Bronchial epithelial cell (primary cell): ENCODE data around the gene HPS1. TPM values are rescaled to one million over a fixed set of nuclear protein-coding genes. Genes with fewer than 3 reads are reported as not detected.

Experiments
- DNase-seq: peaks from one replicate; pipeline ENCODE4 v3.0.0-alpha.2; 2010; ENCODE audit warnings: low read depth
- FAIRE-seq: peaks from 2 replicates; lab custom pipeline; 2011; peaks lifted over from hg19 to GRCh38; lab: Jason Lieb, UNC
- H3K27me3 ChIP-seq: 2 replicates; pipeline ENCODE4 v1.5.1; 2011; ENCODE audit warnings: low read length; ENCODE audit not compliant: control insufficient read depth, insufficient read depth
- H3K36me3 ChIP-seq: 2 replicates; pipeline ENCODE4 v1.5.1; 2011; ENCODE audit warnings: low read length; ENCODE audit not compliant: control insufficient read depth, insufficient read depth
- H3K4me3 ChIP-seq: 2 replicates; pipeline ENCODE4 v1.5.1; 2011; ENCODE audit warnings: mild to moderate bottlenecking, low read depth, low read length, control low read depth
- total RNA-seq: library from RNA; depleted of rRNA; stranded (reverse); fragments of >200 nt; gene quantifications from 2 replicates; pipeline ENCODE4 v1.2.1, GENCODE V29; 2014
- TF ChIP-seq, protein P1 (sequence below): IDR thresholded peaks from 2 replicates; pipeline ENCODE4 v1.5.1; 2011; ENCODE audit warnings: mild to moderate bottlenecking, moderate library complexity, low read length, control low read depth, inconsistent platforms; ENCODE audit not compliant: insufficient read depth, severe bottlenecking

The HPS1 gene
- total RNA-seq, 1 donor from 2014 or later = 15.8 TPM

DNA sequence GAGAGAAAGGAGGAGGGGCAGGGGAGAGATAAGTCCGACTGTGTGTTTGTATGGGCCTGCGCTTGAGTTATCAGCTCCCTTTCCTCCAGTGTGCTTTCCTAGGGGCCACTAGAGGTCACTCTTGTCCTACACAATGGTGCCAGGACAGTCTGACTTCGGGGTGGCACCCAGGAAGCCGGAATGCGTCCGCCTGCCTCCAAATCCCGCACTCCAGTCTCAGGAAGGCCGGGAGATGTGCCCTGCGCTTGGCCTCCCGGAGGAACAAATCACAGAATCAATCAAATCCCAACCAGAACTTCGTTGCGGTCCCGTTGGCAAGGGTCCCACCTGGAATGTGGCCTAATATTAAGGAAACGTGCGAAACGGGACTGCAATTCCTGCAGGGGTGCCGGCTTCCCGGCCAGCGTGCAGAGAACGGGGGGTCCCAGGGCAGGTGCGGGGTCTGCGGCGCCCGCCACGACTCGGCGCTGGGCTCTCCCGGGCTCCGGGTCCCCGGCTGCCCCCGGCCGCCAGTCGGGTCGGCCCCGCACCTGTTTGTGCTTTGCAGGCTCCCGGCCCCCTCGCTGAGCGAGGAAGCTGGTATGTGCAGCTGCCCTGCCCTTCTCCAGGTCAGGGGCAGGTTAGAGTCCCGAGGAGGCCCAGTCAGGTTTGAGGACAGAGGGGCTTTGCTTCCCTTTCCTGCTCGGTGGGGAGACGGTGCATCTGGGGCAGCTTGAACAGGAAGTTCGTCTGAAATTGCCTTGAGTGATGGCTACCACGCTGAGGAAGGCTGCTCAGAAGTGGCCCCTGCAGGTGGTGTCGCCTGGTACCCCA is 21.0 kb upstream of the HPS1 start:
- TF ChIP-seq, protein P1, sequence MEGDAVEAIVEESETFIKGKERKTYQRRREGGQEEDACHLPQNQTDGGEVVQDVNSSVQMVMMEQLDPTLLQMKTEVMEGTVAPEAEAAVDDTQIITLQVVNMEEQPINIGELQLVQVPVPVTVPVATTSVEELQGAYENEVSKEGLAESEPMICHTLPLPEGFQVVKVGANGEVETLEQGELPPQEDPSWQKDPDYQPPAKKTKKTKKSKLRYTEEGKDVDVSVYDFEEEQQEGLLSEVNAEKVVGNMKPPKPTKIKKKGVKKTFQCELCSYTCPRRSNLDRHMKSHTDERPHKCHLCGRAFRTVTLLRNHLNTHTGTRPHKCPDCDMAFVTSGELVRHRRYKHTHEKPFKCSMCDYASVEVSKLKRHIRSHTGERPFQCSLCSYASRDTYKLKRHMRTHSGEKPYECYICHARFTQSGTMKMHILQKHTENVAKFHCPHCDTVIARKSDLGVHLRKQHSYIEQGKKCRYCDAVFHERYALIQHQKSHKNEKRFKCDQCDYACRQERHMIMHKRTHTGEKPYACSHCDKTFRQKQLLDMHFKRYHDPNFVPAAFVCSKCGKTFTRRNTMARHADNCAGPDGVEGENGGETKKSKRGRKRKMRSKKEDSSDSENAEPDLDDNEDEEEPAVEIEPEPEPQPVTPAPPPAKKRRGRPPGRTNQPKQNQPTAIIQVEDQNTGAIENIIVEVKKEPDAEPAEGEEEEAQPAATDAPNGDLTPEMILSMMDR = peak; percentile 91
- DNase-seq = peak; percentile 73
- H3K27me3 ChIP-seq = peaks cover 3% of the 10 kb centered on the region
- H3K36me3 ChIP-seq = no peaks in the 10 kb centered on the region
- peak overlapping the region; percentile 33 for H3K4me3 ChIP-seq
- no peak for FAIRE-seq

- no peak overlapping the region for H3K4me3 ChIP-seq
- DNase-seq (no peak), FAIRE-seq (no peak)
- no peaks in the 10 kb centered on the region for H3K36me3 ChIP-seq
- TF ChIP-seq, protein P1 = no peak
- H3K27me3 ChIP-seq = peaks cover 3% of the 10 kb centered on the region
These were observed 20.2 kb upstream of the HPS1 start for GRCh38 chr10:98466861-98467505.

- H3K27me3 ChIP-seq = peaks cover 3% of the 10 kb centered on the region
- no peak for FAIRE-seq
- TF ChIP-seq, protein P1 = no peak
These were observed 19.1 kb upstream of the HPS1 start for GRCh38 chr10:98465866-98466265.

GRCh38 chr10:98463976-98464754 is 17.4 kb upstream of the HPS1 start:
- Histone ChIP-seq H3K4me3 (no peak overlapping the region), H3K36me3 (no peaks in the 10 kb centered on the region), H3K27me3 (peaks cover 3% of the 10 kb centered on the region)
- no peak for DNase-seq
- TF ChIP-seq, protein P1 = no peak
- FAIRE-seq = no peak

More at GRCh38 chr10:98465866-98466265, 19.1 kb upstream of the HPS1 start:
- DNase-seq = no peak
- no peak overlapping the region for H3K4me3 ChIP-seq
- H3K36me3 ChIP-seq = no peaks in the 10 kb centered on the region

- FAIRE-seq (no peak), DNase-seq (no peak)
- Histone ChIP-seq H3K36me3 (no peaks in the 10 kb centered on the region), H3K27me3 (peaks cover under 1% of the 10 kb centered on the region), H3K4me3 (no peak overlapping the region)
- TF ChIP-seq, protein P1 = no peak
These were observed 16.3 kb upstream of the HPS1 start for GRCh38 chr10:98463016-98463415.
